Mucosa of stomach (tissue), 1 donor: ENCODE results near the gene MYT1.

Source experiments
- H3K27me3 ChIP-seq: one replicate; pipeline ENCODE4 v1.7.0; 2013; ENCODE audit warnings: mild to moderate bottlenecking, low read length; ENCODE audit not compliant: control insufficient read depth, insufficient read depth
- H3K36me3 ChIP-seq: one replicate; pipeline ENCODE4 v1.7.0; 2013; ENCODE audit warnings: low read length; ENCODE audit not compliant: control insufficient read depth, insufficient read depth
- H3K4me1 ChIP-seq: one replicate; pipeline ENCODE4 v1.7.0; 2013; ENCODE audit warnings: mild to moderate bottlenecking, low read length; ENCODE audit not compliant: control insufficient read depth, insufficient read depth
- H3K4me3 ChIP-seq: one replicate; pipeline ENCODE4 v1.7.0; 2013; ENCODE audit warnings: low read length
- H3K9ac ChIP-seq: one replicate; pipeline ENCODE4 v1.7.0; 2013; ENCODE audit warnings: mild to moderate bottlenecking, low read length, moderate library complexity
- H3K9me3 ChIP-seq: one replicate; pipeline ENCODE4 v1.7.0; 2013; ENCODE audit warnings: mild to moderate bottlenecking, low read length, moderate library complexity; ENCODE audit not compliant: control insufficient read depth
- donor health status: Pancreatic carcinoma.

Gene MYT1

GRCh38 chr20:64258071-64258823 lies 94.0 kb downstream of the MYT1 start:
- Histone ChIP-seq H3K9me3 (no peaks in the 10 kb centered on the region), H3K4me1 (peaks cover 16% of the 10 kb centered on the region), H3K36me3 (no peaks in the 10 kb centered on the region), H3K27me3 (no peaks in the 10 kb centered on the region), H3K9ac (no peak overlapping the region), H3K4me3 (no peak overlapping the region)

DNA sequence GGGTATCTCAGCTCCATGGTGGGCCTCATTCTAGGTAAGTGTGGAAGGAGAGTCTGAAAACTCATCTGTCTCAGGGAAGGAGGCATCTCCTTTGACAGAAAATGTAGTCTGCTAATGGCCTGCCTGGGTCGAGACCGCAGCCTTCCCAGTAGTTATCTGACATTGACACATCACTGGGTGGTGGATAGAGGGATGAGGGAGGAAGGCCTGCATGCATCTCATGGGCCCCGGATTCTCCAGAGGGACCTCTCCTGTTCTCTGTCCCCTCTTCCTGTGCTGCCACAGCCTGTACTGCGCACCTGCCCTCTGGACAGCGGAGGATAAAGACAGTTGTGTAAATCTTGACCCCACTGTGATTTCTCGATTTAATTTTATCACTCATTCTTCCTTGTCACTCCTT lies 96.0 kb downstream of the MYT1 start:
- no peaks in the 10 kb centered on the region for H3K36me3 ChIP-seq
- H3K9ac ChIP-seq, result no peak overlapping the region
- no peaks in the 10 kb centered on the region for H3K27me3 ChIP-seq
- H3K4me1 ChIP-seq, result peaks cover 10% of the 10 kb centered on the region
- no peak overlapping the region for H3K4me3 ChIP-seq
- H3K9me3 ChIP-seq, result no peaks in the 10 kb centered on the region

GRCh38 chr20:64261138-64261537 lies 96.9 kb downstream of the MYT1 start:
- Histone ChIP-seq H3K4me3 (no peak overlapping the region), H3K36me3 (no peaks in the 10 kb centered on the region), H3K9ac (no peak overlapping the region), H3K27me3 (no peaks in the 10 kb centered on the region), H3K4me1 (peaks cover 8% of the 10 kb centered on the region), H3K9me3 (no peaks in the 10 kb centered on the region)

- no peaks in the 10 kb centered on the region for H3K9me3 ChIP-seq
- no peaks in the 10 kb centered on the region for H3K27me3 ChIP-seq
- no peak overlapping the region for H3K9ac ChIP-seq
- H3K4me3 ChIP-seq, result no peak overlapping the region
- H3K4me1 ChIP-seq, result no peaks in the 10 kb centered on the region
- H3K36me3 ChIP-seq, result no peaks in the 10 kb centered on the region
Measured at GRCh38 chr20:64264091-64264490, 99.8 kb downstream of the MYT1 start.

- Histone ChIP-seq H3K9me3 (no peaks in the 10 kb centered on the region), H3K27me3 (no peaks in the 10 kb centered on the region), H3K4me1 (no peaks in the 10 kb centered on the region), H3K36me3 (no peaks in the 10 kb centered on the region), H3K4me3 (no peak overlapping the region), H3K9ac (no peak overlapping the region)
Measured at GRCh38 chr20:64265201-64265600, 100.9 kb downstream of the MYT1 start.

DNA sequence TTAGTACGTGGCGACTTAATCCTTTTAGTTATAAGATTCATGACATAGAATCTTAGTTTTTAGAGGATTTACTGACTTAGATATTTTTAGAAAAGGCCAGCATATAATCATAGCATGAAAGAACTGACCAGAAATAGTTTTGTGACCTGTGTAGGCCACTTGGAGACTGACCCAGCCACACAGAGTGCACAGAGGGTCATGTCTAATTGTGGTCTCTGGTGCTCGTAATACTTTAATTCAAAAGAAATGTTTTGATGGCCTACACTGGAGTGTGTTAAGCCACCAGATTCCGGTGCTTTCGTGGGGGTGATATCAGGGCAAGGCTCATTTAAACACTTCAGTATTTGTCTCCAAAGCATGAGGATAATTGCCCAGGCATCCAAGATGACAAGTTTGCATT lies 102.7 kb downstream of the MYT1 start:
- H3K36me3 ChIP-seq, result no peaks in the 10 kb centered on the region
- no peaks in the 10 kb centered on the region for H3K27me3 ChIP-seq
- no peak overlapping the region for H3K9ac ChIP-seq
- no peak overlapping the region for H3K4me3 ChIP-seq
- no peaks in the 10 kb centered on the region for H3K9me3 ChIP-seq
- H3K4me1 ChIP-seq, result no peaks in the 10 kb centered on the region

GRCh38 chr20:64268174-64268573 lies 103.9 kb downstream of the MYT1 start:
- Histone ChIP-seq H3K9ac (no peak overlapping the region), H3K36me3 (no peaks in the 10 kb centered on the region), H3K9me3 (no peaks in the 10 kb centered on the region), H3K4me1 (no peaks in the 10 kb centered on the region), H3K4me3 (no peak overlapping the region), H3K27me3 (no peaks in the 10 kb centered on the region)

- Histone ChIP-seq H3K4me3 (no peak overlapping the region), H3K4me1 (no peaks in the 10 kb centered on the region), H3K27me3 (no peaks in the 10 kb centered on the region), H3K36me3 (no peaks in the 10 kb centered on the region), H3K9me3 (no peaks in the 10 kb centered on the region), H3K9ac (no peak overlapping the region)
Measured at GRCh38 chr20:64269604-64270411, 105.6 kb downstream of the MYT1 start.

DNA sequence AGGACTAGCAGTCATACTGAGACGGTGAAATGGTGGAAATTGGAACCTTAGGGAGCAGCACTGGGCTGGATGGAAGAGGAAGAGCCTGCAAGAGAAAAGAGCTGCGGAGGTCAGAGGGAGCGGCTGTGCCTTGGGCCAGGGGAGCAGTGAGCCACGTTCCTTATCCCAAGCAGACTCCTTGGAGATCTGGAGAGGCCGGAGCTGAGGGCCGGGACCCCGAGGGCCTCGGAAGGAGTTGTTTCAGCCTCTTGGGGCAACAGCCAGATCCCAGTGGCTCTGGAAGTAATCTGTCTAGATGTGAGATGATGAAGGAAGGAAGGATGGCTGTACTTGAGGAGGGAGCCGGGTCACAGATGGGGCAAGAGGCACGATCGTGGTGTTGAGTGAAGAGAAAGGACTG lies 107.4 kb downstream of the MYT1 start:
- Histone ChIP-seq H3K9ac (no peak overlapping the region), H3K36me3 (no peaks in the 10 kb centered on the region), H3K9me3 (no peaks in the 10 kb centered on the region), H3K27me3 (no peaks in the 10 kb centered on the region), H3K4me3 (no peak overlapping the region), H3K4me1 (no peaks in the 10 kb centered on the region)

- Histone ChIP-seq H3K9ac (no peak overlapping the region), H3K4me3 (no peak overlapping the region), H3K36me3 (no peaks in the 10 kb centered on the region), H3K4me1 (no peaks in the 10 kb centered on the region), H3K9me3 (no peaks in the 10 kb centered on the region), H3K27me3 (no peaks in the 10 kb centered on the region)
Measured at GRCh38 chr20:64273109-64273508, 108.9 kb downstream of the MYT1 start.

DNA sequence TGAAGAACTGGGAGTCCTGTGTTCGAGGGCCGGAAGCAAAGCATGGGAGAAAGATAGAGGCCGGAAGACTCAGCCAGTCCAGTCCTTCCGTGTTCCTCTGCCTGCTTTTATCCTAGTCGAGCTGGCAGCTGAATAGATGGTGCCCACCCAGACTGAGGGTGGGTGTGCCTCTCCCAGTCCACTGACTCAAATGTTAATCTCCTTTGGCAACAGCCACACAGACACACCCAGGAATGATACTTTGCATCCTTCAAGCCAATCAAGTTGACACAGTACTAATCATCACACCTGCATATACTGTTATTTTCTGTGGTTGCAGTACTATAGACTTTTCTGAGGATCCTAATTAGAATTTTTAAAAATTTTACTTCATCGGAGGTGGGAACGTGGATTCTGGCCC lies 112.6 kb downstream of the MYT1 start:
- H3K4me1 ChIP-seq, result no peaks in the 10 kb centered on the region
- no peaks in the 10 kb centered on the region for H3K36me3 ChIP-seq
- H3K9me3 ChIP-seq, result no peaks in the 10 kb centered on the region
- H3K27me3 ChIP-seq, result no peaks in the 10 kb centered on the region
- H3K9ac ChIP-seq, result no peak overlapping the region
- H3K4me3 ChIP-seq, result no peak overlapping the region

- Histone ChIP-seq H3K4me3 (no peak overlapping the region), H3K4me1 (no peaks in the 10 kb centered on the region), H3K27me3 (no peaks in the 10 kb centered on the region), H3K36me3 (no peaks in the 10 kb centered on the region), H3K9me3 (no peaks in the 10 kb centered on the region), H3K9ac (no peak overlapping the region)
Measured at GRCh38 chr20:64277571-64278316, 113.5 kb downstream of the MYT1 start.
